ENCODE data around the gene CIAO2B.

- TF ChIP-seq CTCF (IDR thresholded peaks at IDR 0.05) = no peak
- TF ChIP-seq POLR2A (IDR thresholded peaks at IDR 0.05) = no peak
- TF ChIP-seq EP300 (IDR thresholded peaks at IDR 0.05) = no peak
Observed at GRCh38 chr16:66944054-66944441, 9.8 kb upstream of the CIAO2B start.

Measured in sigmoid colon (tissue), 4 donors.